ENCODE measurements around the gene TULP4. TPM values are rescaled to one million over a fixed set of nuclear protein-coding genes. Genes with fewer than 3 reads are reported as not detected.

TULP4 gene
- total RNA-seq, 6 experiments from 2014 or later = 27.0 to 42.4 (median 32.3) TPM

- Histone ChIP-seq H3K4me3 (no peak overlapping the region), H3K27ac (no peak overlapping the region), H3K4me1 (no peaks in the 10 kb centered on the region), H3K9me3 (no peaks in the 10 kb centered on the region), H3K36me3 (peaks cover 0 to 3% (median 0%) of the 10 kb centered on the region in 4 donors), H3K27me3 (no peaks in the 10 kb centered on the region)
- WGBS (ENCODE audit: insufficient coverage, low coverage, low lambda C conversion rate, missing lambda C conversion rate) = 73% methylated on average over 3 of the region's 3 CpGs
- TF ChIP-seq CTCF (IDR thresholded peaks at IDR 0.05) = no peak
- no peak for DNase-seq
- no peak for ATAC-seq
- intact Hi-C loops (cut with DNase I) = no loop called here
These were observed 2.5 kb downstream of the TULP4 start for GRCh38 chr6:158314737-158315136.

- H3K9me3 ChIP-seq = no peaks in the 10 kb centered on the region
- H3K36me3 ChIP-seq = peaks cover 0 to 3% (median 0%) of the 10 kb centered on the region in 4 donors
- no peak overlapping the region for H3K27ac ChIP-seq
- TF ChIP-seq POLR2A (IDR thresholded peaks at IDR 0.05) (no peak), CTCF (IDR thresholded peaks at IDR 0.05) (no peak)
- DNase-seq (no peak), ATAC-seq (no peak)
- H3K4me1 ChIP-seq = no peaks in the 10 kb centered on the region
- H3K27me3 ChIP-seq = no peaks in the 10 kb centered on the region
- H3K4me3 ChIP-seq = no peak overlapping the region
- intact Hi-C loops (cut with DNase I) = no loop called here
- WGBS (ENCODE audit: insufficient coverage, low coverage, low lambda C conversion rate, missing lambda C conversion rate) = 66% methylated on average over 3 of the region's 3 CpGs
These were observed 3.8 kb downstream of the TULP4 start for GRCh38 chr6:158316022-158316421.

GRCh38 chr6:158321960-158322359 is 9.7 kb downstream of the TULP4 start:
- DNase-seq = no peak
- Histone ChIP-seq H3K4me3 (no peak overlapping the region), H3K4me1 (peaks cover 0 to 19% (median 6%) of the 10 kb centered on the region in 4 donors), H3K27ac (no peak overlapping the region), H3K36me3 (no peaks in the 10 kb centered on the region), H3K27me3 (no peaks in the 10 kb centered on the region), H3K9me3 (no peaks in the 10 kb centered on the region)
- no peak for TF ChIP-seq POLR2A (IDR thresholded peaks at IDR 0.05)
- TF ChIP-seq CTCF (IDR thresholded peaks at IDR 0.05) = no peak
- intact Hi-C loops (cut with DNase I) = no loop called here
- peak in 1 of 4 donors; percentile 16 for ATAC-seq

- Histone ChIP-seq H3K9me3 (no peaks in the 10 kb centered on the region), H3K4me1 (peaks cover 0 to 19% (median 6%) of the 10 kb centered on the region in 4 donors), H3K36me3 (no peaks in the 10 kb centered on the region), H3K27ac (no peak overlapping the region), H3K4me3 (no peak overlapping the region), H3K27me3 (no peaks in the 10 kb centered on the region)
- ATAC-seq = peak in 1 of 4 donors; percentile 17
- no peak for TF ChIP-seq POLR2A (IDR thresholded peaks at IDR 0.05)
- no peak for TF ChIP-seq CTCF (IDR thresholded peaks at IDR 0.05)
- intact Hi-C loops (cut with DNase I) = no loop called here
- DNase-seq = no peak
These were observed 10.1 kb downstream of the TULP4 start for GRCh38 chr6:158322400-158322723.
